Stimulated activated CD8-positive, alpha-beta memory T cell treated with anti-CD3 and anti-CD28 coated beads, Interleukin-15, amount 100 ng/mL, for 48 hours (primary cell): ENCODE results near the gene HYLS1.
"Not testable (repeated sequence)": the region's sequence is repeated elsewhere in the genome, so short reads cannot be mapped to it uniquely, and the experiment has no call there.

ENCODE experiments used
- DNase-seq, 2 donors: peaks; one replicate each; pipeline ENCODE4 v3.0.0-alpha.2; 2020; ENCODE audit warnings: low read depth in 2 of 2

HYLS1 gene

GRCh38 chr11:125902927-125903710 lies 15.7 kb downstream of the HYLS1 start, which contains the start of gene PUS3:
PUS3 (minus strand) TSS chr11:125903206; CDS start chr11:125896284, 6,922 bp downstream.
- DNase-seq: peak; percentile 83

GRCh38 chr11:125903711-125904659 lies 16.5 kb downstream of the HYLS1 start, which contains the start of gene DDX25:
DDX25 (plus strand) TSS chr11:125904508; CDS start chr11:125904518, 10 bp downstream.
- peak; percentile 8 to 25 for DNase-seq

- DNase-seq: no peak
Observed at GRCh38 chr11:125904678-125905077, 17.2 kb downstream of the HYLS1 start.

GRCh38 chr11:125910226-125910849 lies 22.9 kb downstream of the HYLS1 start:
- DNase-seq: no peak

GRCh38 chr11:125914601-125915000 lies 27.1 kb downstream of the HYLS1 start:
- DNase-seq: not testable (repeated sequence)

GRCh38 chr11:125916683-125917347 lies 29.3 kb downstream of the HYLS1 start:
- no peak for DNase-seq

- no peak for DNase-seq
Observed at GRCh38 chr11:125918140-125918840, 30.8 kb downstream of the HYLS1 start.

GRCh38 chr11:125921042-125921441 lies 33.6 kb downstream of the HYLS1 start:
- DNase-seq: no peak

GRCh38 chr11:125922156-125922555 lies 34.7 kb downstream of the HYLS1 start:
- no peak for DNase-seq

GRCh38 chr11:125923012-125923579 lies 35.6 kb downstream of the HYLS1 start:
- peak; percentile 18 to 30 for DNase-seq

GRCh38 chr11:125923633-125924032 lies 36.2 kb downstream of the HYLS1 start:
- no peak for DNase-seq

- DNase-seq: no peak
Observed at GRCh38 chr11:125924384-125925007, 37.0 kb downstream of the HYLS1 start.

- DNase-seq: no peak
Observed at GRCh38 chr11:125925247-125925740, 37.8 kb downstream of the HYLS1 start.

- no peak for DNase-seq
Observed at GRCh38 chr11:125925804-125926203, 38.3 kb downstream of the HYLS1 start.

GRCh38 chr11:125926682-125927081 lies 39.2 kb downstream of the HYLS1 start:
- no peak for DNase-seq

GRCh38 chr11:125929445-125930075 lies 42.1 kb downstream of the HYLS1 start:
- no peak for DNase-seq

- no peak for DNase-seq
Observed at GRCh38 chr11:125930076-125930450, 42.6 kb downstream of the HYLS1 start.

- no peak for DNase-seq
Observed at GRCh38 chr11:125931116-125931515, 43.6 kb downstream of the HYLS1 start.

GRCh38 chr11:125931668-125932067 lies 44.2 kb downstream of the HYLS1 start:
- no peak for DNase-seq
